H1 (cell line): ENCODE data around the gene TGFA. TPM values are rescaled to one million over a fixed set of nuclear protein-coding genes. Genes with fewer than 3 reads are reported as not detected.

ENCODE experiments used
- CTCF ChIA-PET: fragments of 300-600 bp; sonication (Branson Sonifier 250); formaldehyde crosslinking; loops from one replicate; lab custom pipeline; 2021; ENCODE audit not compliant: partially characterized antibody; lab: Charles Lee
- POLR2A ChIA-PET: fragments of 300-600 bp; sonication (Branson Sonifier 250); formaldehyde crosslinking; loops from one replicate; lab custom pipeline; 2021; ENCODE audit warnings: inconsistent platforms; ENCODE audit not compliant: partially characterized antibody; lab: Charles Lee
- DNase-seq, 2 experiments: peaks; one replicate each; pipeline versions ENCODE4 v3.0.0 to v3.0.0-alpha.2; 2010 to 2022; ENCODE audit warnings: low spot score in 2 of 2, low read depth in 1 of 2, mixed read lengths in 1 of 2
- FAIRE-seq: peaks from 2 replicates; lab custom pipeline; 2011; peaks lifted over from hg19 to GRCh38; lab: Jason Lieb, UNC
- H2AFZ ChIP-seq: 2 replicates; pipeline ENCODE4 v1.8.1; 2012; ENCODE audit warnings: low read length, inconsistent platforms
- H2AK5ac ChIP-seq: 2 replicates; pipeline ENCODE4 v1.6.1; 2013; ENCODE audit warnings: low read depth, low read length
- H2BK120ac ChIP-seq: replicated peaks from 2 replicates; pipeline ENCODE3; 2013; ENCODE audit warnings: low read depth, low read length, inconsistent platforms
- H2BK12ac ChIP-seq: 2 replicates; pipeline ENCODE4 v1.6.1; 2013; ENCODE audit warnings: low read depth, low read length
- H2BK15ac ChIP-seq: 2 replicates; pipeline ENCODE4 v1.6.1; 2013; ENCODE audit warnings: low read length
- H2BK20ac ChIP-seq: 2 replicates; pipeline ENCODE4 v1.6.1; 2013; ENCODE audit warnings: low read length
- H2BK5ac ChIP-seq: 2 replicates; pipeline ENCODE4 v1.6.1; 2013; ENCODE audit warnings: low read depth, low read length
- H3K14ac ChIP-seq: 2 replicates; pipeline ENCODE4 v1.6.1; 2013; ENCODE audit warnings: inconsistent platforms; ENCODE audit not compliant: insufficient read length
- H3K18ac ChIP-seq: 2 replicates; pipeline ENCODE4 v1.6.1; 2013; ENCODE audit warnings: low read length; ENCODE audit errors: extremely low read depth
- H3K23ac ChIP-seq: 2 replicates; pipeline ENCODE4 v1.6.1; 2013; ENCODE audit warnings: inconsistent platforms; ENCODE audit not compliant: insufficient read length
- H3K23me2 ChIP-seq: 2 replicates; pipeline ENCODE4 v1.6.1; 2013; ENCODE audit warnings: low read depth, low read length
- H3K27ac ChIP-seq: 2 replicates; pipeline ENCODE4 v1.6.1; 2011; ENCODE audit warnings: low read depth, low read length, inconsistent platforms
- H3K27me3 ChIP-seq, 4 experiments: replicated peaks in 1 of 4; 1 replicate in 1 of 4; 2 replicates in 3 of 4; pipeline versions ENCODE4 v1.6.1 to v1.8.1; 2011 to 2013; ENCODE audit warnings: low read length in 3 of 4, mild to moderate bottlenecking in 3 of 4, inconsistent platforms in 2 of 4, mixed read lengths in 2 of 4, moderate library complexity in 1 of 4; ENCODE audit not compliant: control insufficient read depth in 3 of 4, insufficient read depth in 3 of 4; ENCODE audit errors: extremely low read depth in 1 of 4
- H3K36me3 ChIP-seq, 4 experiments: 2 replicates each; pipeline versions ENCODE4 v1.6.1 to v1.8.1; 2011 to 2013; ENCODE audit warnings: mild to moderate bottlenecking in 4 of 4, low read length in 3 of 4, moderate library complexity in 2 of 4, control low read depth in 1 of 4, inconsistent platforms in 1 of 4; ENCODE audit not compliant: insufficient read depth in 4 of 4, control insufficient read depth in 2 of 4
- H3K4ac ChIP-seq: replicated peaks from 2 replicates; pipeline ENCODE3; 2013; ENCODE audit warnings: low read length, low read depth, mixed read lengths, inconsistent platforms; ENCODE audit not compliant: insufficient read length
- H3K4me1 ChIP-seq, 4 experiments: replicated peaks in 1 of 4; 1 replicate in 1 of 4; 2 replicates in 3 of 4; pipeline versions ENCODE4 v1.6.1 to v1.8.1; 2011 to 2013; ENCODE audit warnings: low read length in 3 of 4, inconsistent platforms in 2 of 4, mixed read lengths in 1 of 4; ENCODE audit not compliant: insufficient read depth in 4 of 4, control insufficient read depth in 3 of 4
- H3K4me2 ChIP-seq, 2 experiments: 2 replicates each; pipeline versions ENCODE4 v1.6.1 to v1.8.1; 2011 to 2013; ENCODE audit warnings: low read depth in 2 of 2, low read length in 2 of 2, control low read depth in 1 of 2, inconsistent platforms in 1 of 2, mild to moderate bottlenecking in 1 of 2; ENCODE audit not compliant: insufficient read depth in 1 of 2
- H3K4me3 ChIP-seq, 4 experiments: fragments of 200-600, 300-600 bp in 1 of 4; sonication (generic), shearing (Covaris generic), sonication (Bioruptor Twin) in 1 of 4; 2 replicates each; pipeline versions ENCODE4 v1.5.1 to v1.8.1; 2011 to 2016; ENCODE audit warnings: low read length in 4 of 4, low read depth in 3 of 4, control low read depth in 2 of 4, inconsistent platforms in 2 of 4, mild to moderate bottlenecking in 2 of 4, mixed read lengths in 1 of 4, moderate library complexity in 1 of 4; ENCODE audit not compliant: insufficient read depth in 2 of 4; ENCODE audit errors: extremely low read depth in 1 of 4
- H3K56ac ChIP-seq: replicated peaks from 2 replicates; pipeline ENCODE3; 2013; ENCODE audit warnings: low read depth, mild to moderate bottlenecking, mixed read lengths, low read length, inconsistent platforms; ENCODE audit not compliant: insufficient read length
- H3K79me1 ChIP-seq: 2 replicates; pipeline ENCODE4 v1.6.1; 2013; ENCODE audit warnings: low read depth, low read length, control low read depth
- H3K79me2 ChIP-seq, 2 experiments: 2 replicates each; pipeline versions ENCODE4 v1.6.1 to v1.8.1; 2012 to 2013; ENCODE audit warnings: low read length in 2 of 2, mild to moderate bottlenecking in 2 of 2, inconsistent platforms in 1 of 2; ENCODE audit not compliant: insufficient read depth in 2 of 2, control insufficient read depth in 1 of 2
- H3K9ac ChIP-seq, 4 experiments: replicated peaks in 1 of 4; 1 replicate in 1 of 4; 2 replicates in 3 of 4; pipeline versions ENCODE4 v1.6.1 to v1.8.1; 2011 to 2013; ENCODE audit warnings: low read depth in 3 of 4, low read length in 3 of 4, control low read depth in 2 of 4, mild to moderate bottlenecking in 2 of 4, moderate library complexity in 2 of 4, inconsistent platforms in 1 of 4; ENCODE audit errors: extremely low read depth in 1 of 4
- H3K9me3 ChIP-seq, 2 experiments: 2 replicates each; pipeline versions ENCODE4 v1.6.1 to v1.8.1; 2012 to 2013; ENCODE audit warnings: mild to moderate bottlenecking in 2 of 2, moderate library complexity in 2 of 2, control low read depth in 1 of 2, inconsistent platforms in 1 of 2, low read depth in 1 of 2, low read length in 1 of 2, mixed read lengths in 1 of 2; ENCODE audit not compliant: insufficient read depth in 2 of 2
- H4K20me1 ChIP-seq, 2 experiments: replicated peaks in 1 of 2; 2 replicates each; pipeline versions ENCODE3 to v1.8.1; 2011 to 2013; ENCODE audit warnings: inconsistent platforms in 2 of 2, low read length in 2 of 2, mild to moderate bottlenecking in 1 of 2; ENCODE audit not compliant: insufficient read depth in 2 of 2, control insufficient read depth in 1 of 2
- H4K5ac ChIP-seq: 2 replicates; pipeline ENCODE4 v1.6.1; 2013; ENCODE audit warnings: low read length, low read depth, mixed read lengths, inconsistent platforms; ENCODE audit not compliant: insufficient read length
- H4K8ac ChIP-seq: 2 replicates; pipeline ENCODE4 v1.8.0; 2013; ENCODE audit warnings: mild to moderate bottlenecking, moderate library complexity, low read length, inconsistent platforms; ENCODE audit not compliant: insufficient read depth; ENCODE audit errors: extremely low read depth
- H4K91ac ChIP-seq: replicated peaks from 2 replicates; pipeline ENCODE3; 2013; ENCODE audit warnings: low read length, mixed read lengths, inconsistent platforms; ENCODE audit not compliant: insufficient read length
- CHD2 ChIP-seq: IDR thresholded peaks from 2 replicates; pipeline ENCODE4 v1.6.1; 2012; ENCODE audit warnings: low read length, improper control_type of control experiment
- GABPA ChIP-seq: IDR thresholded peaks from 2 replicates; pipeline ENCODE4 v1.6.1; 2011; ENCODE audit warnings: mild to moderate bottlenecking, low read length, moderate library complexity, borderline replicate concordance; ENCODE audit not compliant: insufficient read depth
- GTF2F1 ChIP-seq: IDR thresholded peaks from 2 replicates; pipeline ENCODE4 v1.6.1; 2012; ENCODE audit warnings: low read depth, low read length, improper control_type of control experiment, borderline replicate concordance
- KDM1A ChIP-seq: fragments of 200-600, 300-600 bp; sonication (generic); IDR thresholded peaks from 2 replicates; pipeline ENCODE4 v1.7.1; 2016; ENCODE audit warnings: mild to moderate bottlenecking, low read length, borderline replicate concordance
- POLR2AphosphoS5 ChIP-seq: IDR thresholded peaks from 2 replicates; pipeline ENCODE4 v1.6.1; 2011; ENCODE audit warnings: low read depth, low read length
- RXRA ChIP-seq: IDR thresholded peaks from 2 replicates; pipeline ENCODE4 v1.6.1; 2011; ENCODE audit warnings: low read depth, mild to moderate bottlenecking, low read length, moderate library complexity; ENCODE audit not compliant: insufficient read depth
- SAP30 ChIP-seq: fragments of 300-600 bp; sonication (generic); IDR thresholded peaks from 2 replicates; pipeline ENCODE4 v1.7.1; 2012; ENCODE audit warnings: low read length, moderate library complexity, mild to moderate bottlenecking, inconsistent platforms; ENCODE audit not compliant: insufficient read depth, insufficient replicate concordance
- SIN3A ChIP-seq, 2 experiments: IDR thresholded peaks in 1 of 2; conservative IDR thresholded peaks in 1 of 2; 2 replicates each; pipeline ENCODE4 v1.6.1; 2011 to 2012; ENCODE audit warnings: low read length in 2 of 2, improper control_type of control experiment in 1 of 2, low read depth in 1 of 2, mild to moderate bottlenecking in 1 of 2
- SIX5 ChIP-seq: IDR thresholded peaks from 2 replicates; pipeline ENCODE4 v1.6.1; 2011; ENCODE audit warnings: mild to moderate bottlenecking, low read depth, low read length
- SP4 ChIP-seq: IDR thresholded peaks from 2 replicates; pipeline ENCODE4 v1.6.1; 2012; ENCODE audit warnings: low read length, inconsistent platforms
- SRF ChIP-seq: IDR thresholded peaks from 2 replicates; pipeline ENCODE4 v1.6.1; 2011; ENCODE audit warnings: mild to moderate bottlenecking, low read depth, low read length, moderate library complexity
- WGBS, 2 experiments: shearing (Covaris generic) in 1 of 2; methylation state at CpG; one replicate each; pipeline versions ENCODE4 v1.1.6 to v1.1.7; 2013 to 2015; ENCODE audit warnings: low lambda C conversion rate in 2 of 2, mixed read lengths in 2 of 2, inconsistent platforms in 1 of 2, low coverage in 1 of 2, missing lambda C conversion rate in 1 of 2; ENCODE audit not compliant: insufficient replicate concordance in 2 of 2, insufficient coverage in 1 of 2, insufficient read length in 1 of 2; ENCODE audit errors: extremely low coverage in 1 of 2, missing lambda C conversion rate in 1 of 2; 5-methylcytosine and 5-hydroxymethylcytosine counted together
- polyA plus RNA-seq, 7 experiments: library from polyadenylated mRNA; depleted of rRNA in 3 of 7; stranded (reverse) in 5 of 7; unstranded in 2 of 7; fragments of >200 nt in 5 of 7; fragments of 200-250 nt in 2 of 7; gene quantifications; 1 replicate in 5 of 7; 2 replicates in 1 of 7; 4 replicates in 1 of 7; pipeline versions ENCODE4 v1.2.1 to v1.2.3, GENCODE V29; 2011 to 2013; ENCODE audit warnings: missing spikeins in 2 of 7, mixed read lengths in 2 of 7
- total RNA-seq: library from RNA; stranded (reverse); fragmentation: NEBNext Ultra II Directional; extraction: Animal tissue kit (Norgen Biotek cat#: 25700); gene quantifications from 2 replicates; pipeline ENCODE4 v1.2.1, GENCODE V29; 2021
- TF ChIP-seq, protein P1 (sequence below): IDR thresholded peaks from 2 replicates; pipeline ENCODE4 v1.6.1; 2012; ENCODE audit warnings: low read length, inconsistent platforms

The TGFA gene
- total and polyA plus RNA-seq, 2 of the 8 experiments (the other 6 are each of a cell fraction or from before 2014, with no cell fraction given) = 1.8 to 3.7 TPM

DNA sequence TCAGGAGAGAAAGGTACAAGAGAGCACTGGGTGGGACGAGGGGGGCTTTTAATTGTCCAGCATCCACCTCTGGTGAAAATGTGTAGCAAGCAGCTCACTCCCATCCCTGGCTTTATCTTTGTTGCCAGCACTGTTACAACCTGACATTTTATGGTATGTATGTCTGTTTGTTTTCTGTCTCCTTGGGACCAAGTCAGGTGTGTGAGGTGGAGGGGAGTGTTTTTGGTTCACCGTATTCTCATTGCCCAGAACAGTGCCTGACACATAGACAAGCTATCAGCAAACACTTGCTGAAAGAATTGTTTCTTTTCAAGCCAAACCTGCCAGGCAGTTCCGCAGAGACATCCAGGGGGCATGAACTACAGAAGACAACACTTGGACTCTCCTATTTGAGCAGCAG, 24.7 kb downstream of the TGFA start:
- no peak overlapping the region for H2BK12ac ChIP-seq
- no peaks in the 10 kb centered on the region for H4K20me1 ChIP-seq
- H4K5ac ChIP-seq = no peak overlapping the region
- FAIRE-seq (no peak), DNase-seq (no peak)
- WGBS, 2 experiments = 85% methylated on average over 3 of the region's 3 CpGs; no CpG with 5 or more reads in 1 of the 2 experiments
- H2AFZ ChIP-seq = no peak overlapping the region
- H3K18ac ChIP-seq = no peak overlapping the region
- H3K27me3 ChIP-seq = no peaks in the 10 kb centered on the region
- no peak overlapping the region for H2BK15ac ChIP-seq
- no peaks in the 10 kb centered on the region for H3K79me2 ChIP-seq
- H3K56ac ChIP-seq = no peak overlapping the region
- no peak overlapping the region for H2BK5ac ChIP-seq
- no peaks in the 10 kb centered on the region for H3K36me3 ChIP-seq
- POLR2A ChIA-PET = no interaction called here
- H3K4ac ChIP-seq = no peak overlapping the region
- H3K14ac ChIP-seq = no peak overlapping the region
- no peak overlapping the region for H4K8ac ChIP-seq
- H3K4me3 ChIP-seq = no peak overlapping the region
- H3K79me1 ChIP-seq = no peaks in the 10 kb centered on the region
- H3K23ac ChIP-seq = no peak overlapping the region
- no peaks in the 10 kb centered on the region for H3K9me3 ChIP-seq
- TF ChIP-seq SIN3A (conservative IDR thresholded peaks at IDR 0.05 in 1 of 2, IDR thresholded peaks at IDR 0.05 in 1 of 2; ENCODE audit: low read depth in 1 of 2, low read length in 2 of 2) (no peak), SAP30 (no peak), KDM1A (no peak), SIX5 (no peak), RXRA (no peak), CHD2 (no peak), POLR2AphosphoS5 (no peak), GABPA (no peak), SP4 (no peak), GTF2F1 (no peak), SRF (no peak)
- TF ChIP-seq, protein P1, sequence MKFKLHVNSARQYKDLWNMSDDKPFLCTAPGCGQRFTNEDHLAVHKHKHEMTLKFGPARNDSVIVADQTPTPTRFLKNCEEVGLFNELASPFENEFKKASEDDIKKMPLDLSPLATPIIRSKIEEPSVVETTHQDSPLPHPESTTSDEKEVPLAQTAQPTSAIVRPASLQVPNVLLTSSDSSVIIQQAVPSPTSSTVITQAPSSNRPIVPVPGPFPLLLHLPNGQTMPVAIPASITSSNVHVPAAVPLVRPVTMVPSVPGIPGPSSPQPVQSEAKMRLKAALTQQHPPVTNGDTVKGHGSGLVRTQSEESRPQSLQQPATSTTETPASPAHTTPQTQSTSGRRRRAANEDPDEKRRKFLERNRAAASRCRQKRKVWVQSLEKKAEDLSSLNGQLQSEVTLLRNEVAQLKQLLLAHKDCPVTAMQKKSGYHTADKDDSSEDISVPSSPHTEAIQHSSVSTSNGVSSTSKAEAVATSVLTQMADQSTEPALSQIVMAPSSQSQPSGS = no peak
- H3K9ac ChIP-seq = no peak overlapping the region
- no peak overlapping the region for H4K91ac ChIP-seq
- no peak overlapping the region for H2BK20ac ChIP-seq
- H3K27ac ChIP-seq = no peak overlapping the region
- H3K23me2 ChIP-seq = no peaks in the 10 kb centered on the region
- no peak overlapping the region for H2AK5ac ChIP-seq
- peaks cover 0 to 8% (median 5%) of the 10 kb centered on the region in 4 experiments; a peak in 6 of 7 replicates for H3K4me1 ChIP-seq
- CTCF ChIA-PET = interaction anchor here (1.4 kb wide), 1 partner anchor 69 kb away, joined by 3 read pairs; no protein-coding TSS in a partner anchor
- no peak overlapping the region for H3K4me2 ChIP-seq
- no peak overlapping the region for H2BK120ac ChIP-seq
